GM23248 (cell line): ENCODE data around the gene PPP2R1B. TPM values are rescaled to one million over a fixed set of nuclear protein-coding genes. Genes with fewer than 3 reads are reported as not detected.

Experiments
- DNase-seq: peaks from one replicate; pipeline ENCODE4 v3.0.0-alpha.2; 2015
- H2AFZ ChIP-seq: fragments of 200-600 bp; sonication (generic); 2 replicates; pipeline ENCODE4 v1.6.1; 2016; ENCODE audit warnings: antibody characterized with exemption
- H3F3A ChIP-seq: fragments of 200-600 bp; sonication (generic); 2 replicates; pipeline ENCODE4 v1.6.1; 2016; ENCODE audit warnings: mild to moderate bottlenecking, antibody characterized with exemption, mixed run types; ENCODE audit not compliant: insufficient read depth
- H3K27ac ChIP-seq: fragments of 200-600 bp; sonication (generic); 2 replicates; pipeline ENCODE4 v1.5.1; 2016; ENCODE audit warnings: mild to moderate bottlenecking
- H3K27me3 ChIP-seq: fragments of 200-600 bp; sonication (generic); replicated peaks from 2 replicates; pipeline ENCODE4 v1.6.1; 2016; ENCODE audit warnings: mild to moderate bottlenecking; ENCODE audit not compliant: insufficient read depth
- H3K36me3 ChIP-seq: fragments of 200-600 bp; sonication (generic); 2 replicates; pipeline ENCODE4 v1.6.1; 2016; ENCODE audit warnings: low read depth, mild to moderate bottlenecking
- H3K4me1 ChIP-seq: fragments of 200-600 bp; sonication (generic); 2 replicates; pipeline ENCODE4 v1.6.1; 2016; ENCODE audit warnings: mild to moderate bottlenecking; ENCODE audit not compliant: insufficient read depth
- H3K4me2 ChIP-seq: fragments of 200-600 bp; sonication (generic); one replicate; pipeline ENCODE4 v1.6.1; 2016; ENCODE audit warnings: mild to moderate bottlenecking; ENCODE audit not compliant: unreplicated experiment
- H3K4me3 ChIP-seq: fragments of 200-600 bp; sonication (generic); 2 replicates; pipeline ENCODE4 v1.5.1; 2016; ENCODE audit warnings: mild to moderate bottlenecking
- H3K79me2 ChIP-seq: fragments of 200-600 bp; sonication (generic); 2 replicates; pipeline ENCODE4 v1.6.1; 2016; ENCODE audit warnings: mild to moderate bottlenecking; ENCODE audit not compliant: insufficient read depth
- H3K9ac ChIP-seq: fragments of 200-600 bp; sonication (generic); 2 replicates; pipeline ENCODE4 v1.6.1; 2016; ENCODE audit warnings: mild to moderate bottlenecking
- H3K9me2 ChIP-seq: fragments of 200-600 bp; sonication (generic); 2 replicates; pipeline ENCODE4 v1.6.1; 2016; ENCODE audit warnings: mixed run types, mild to moderate bottlenecking, moderate library complexity; ENCODE audit not compliant: insufficient read depth
- H3K9me3 ChIP-seq: fragments of 200-600 bp; sonication (generic); one replicate; pipeline ENCODE4 v1.6.1; 2017; ENCODE audit warnings: low read depth
- H4K20me1 ChIP-seq: fragments of 200-600 bp; sonication (generic); 2 replicates; pipeline ENCODE4 v1.6.0; 2016; ENCODE audit not compliant: insufficient read depth
- EZH2 ChIP-seq: fragments of 200-600 bp; sonication (generic); IDR thresholded peaks from 2 replicates; pipeline ENCODE4 v1.6.1; 2018; ENCODE audit warnings: antibody characterized with exemption, mild to moderate bottlenecking; ENCODE audit not compliant: insufficient read depth, poor library complexity, severe bottlenecking
- EZH2phosphoT487 ChIP-seq: fragments of 200-600 bp; sonication (generic); IDR thresholded peaks from 2 replicates; pipeline ENCODE4 v1.6.1; 2018; ENCODE audit warnings: antibody characterized with exemption, moderate library complexity, mild to moderate bottlenecking, low read depth; ENCODE audit not compliant: insufficient read depth
- WGBS, 2 experiments: methylation state at CpG; one replicate each; pipeline ENCODE4 v1.1.6; 2015 to 2017; ENCODE audit warnings: low lambda C conversion rate in 2 of 2, low coverage in 1 of 2; ENCODE audit errors: missing lambda C conversion rate in 2 of 2; 5-methylcytosine and 5-hydroxymethylcytosine counted together
- in situ Hi-C: fragments of 300-500 bp; cut with MboI; formaldehyde crosslinking; loops from 2 replicates; pipeline ENCODE4 v1.15.0; 2020
- polyA plus RNA-seq: library from polyadenylated mRNA; unstranded; fragments of >200 nt; fragmentation: Nextera tagmentation; extraction: Ambion mirVana; gene quantifications from 2 replicates; pipeline ENCODE4 v1.2.1, GENCODE V29; 2016
- total RNA-seq: library from RNA; depleted of rRNA; stranded (reverse); fragments of >200 nt; shearing (Covaris generic); gene quantifications from 2 replicates; pipeline ENCODE4 v1.2.3, GENCODE V29; 2014; rRNA removed

Gene PPP2R1B
- total RNA-seq = 24.8 and 25.1 TPM in 2 replicates
- 22.1 and 26.2 TPM in 2 replicates for polyA plus RNA-seq

DNA sequence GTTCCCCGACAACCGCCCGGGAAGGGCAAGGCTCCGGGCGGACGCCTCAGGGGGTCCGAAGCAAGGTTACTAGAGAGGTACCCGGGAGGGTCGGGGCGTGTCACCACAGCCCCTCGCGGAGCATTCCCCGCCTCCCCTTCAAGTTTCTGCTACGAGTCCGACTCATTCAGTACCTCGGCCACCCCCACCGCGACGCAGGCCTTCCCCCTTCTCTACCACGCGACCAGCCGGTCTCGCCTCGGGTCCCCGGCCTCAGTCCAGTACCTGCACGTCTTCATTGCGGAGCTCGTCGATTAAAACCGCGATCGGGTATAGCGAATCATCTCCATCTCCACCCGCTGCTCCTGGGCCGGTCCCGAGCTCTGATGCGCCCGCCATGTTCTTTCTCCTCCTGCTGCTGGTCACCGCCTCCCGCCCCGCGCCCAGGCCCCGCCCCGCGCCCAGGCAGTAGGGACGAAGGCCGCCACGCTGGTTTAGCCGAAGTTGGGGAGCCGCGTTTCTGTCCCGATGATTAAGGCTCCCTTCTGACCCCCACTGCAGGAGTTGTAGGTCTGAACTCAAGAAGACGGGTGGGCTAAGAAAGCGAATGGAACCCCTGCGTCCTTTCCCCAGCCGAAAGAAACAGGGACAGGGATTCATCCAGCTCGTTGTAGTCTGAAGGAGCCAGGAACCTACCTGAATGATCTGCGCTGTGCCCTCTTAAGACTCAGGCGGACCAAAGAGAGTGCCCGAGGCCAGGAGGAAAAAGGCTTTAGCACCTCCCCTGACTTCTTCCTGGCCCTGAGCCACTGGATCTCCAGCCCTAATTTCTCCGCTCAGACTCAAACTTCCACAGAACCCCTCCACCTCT is at the start of gene PPP2R1B:
Gene PPP2R1B (minus strand): TSS at position 406 of the 850 bp plus-strand sequence. CDS start 28 bp downstream, at position 378.
- WGBS, 2 experiments = 0% methylated on average over 55 to 60 of the region's 61 CpGs
- Histone ChIP-seq H3F3A (peaks cover 22% of the 10 kb centered on the region), H3K36me3 (peaks cover 8% of the 10 kb centered on the region; the same call in 1 of the 2 replicates), H2AFZ (peak within 1 kb of the TSS; percentile 96), H3K4me2 (peak within 1 kb of the TSS; percentile 94), H3K9ac (peak within 1 kb of the TSS; percentile 86), H3K27me3 (no peaks in the 10 kb centered on the region), H3K4me3 (peak within 1 kb of the TSS; percentile 78), H3K27ac (peak within 1 kb of the TSS; percentile 83), H3K4me1 (peaks cover 18% of the 10 kb centered on the region), H3K79me2 (peaks cover 49% of the 10 kb centered on the region), H3K9me3 (no peaks in the 10 kb centered on the region), H4K20me1 (no peaks in the 10 kb centered on the region), H3K9me2 (no peaks in the 10 kb centered on the region)
- no peak for TF ChIP-seq EZH2
- no peak for TF ChIP-seq EZH2phosphoT487
- peak; percentile 88 for DNase-seq
- in situ Hi-C loops = loop anchor here (5.0 kb wide), 1 partner anchor 179 kb away; no protein-coding TSS in a partner anchor

GRCh38 chr11:111815489-111815888 is 49.3 kb upstream of the PPP2R1B start:
- in situ Hi-C loops = no loop called here
- no peak overlapping the region for H3K4me2 ChIP-seq
- 86 to 89% methylated on average over 1 of the region's 1 CpG for WGBS, 2 experiments
- H3K9me2 ChIP-seq = no peaks in the 10 kb centered on the region
- DNase-seq = no peak
- H3K36me3 ChIP-seq = no peaks in the 10 kb centered on the region
- H3K9ac ChIP-seq = no peak overlapping the region
- no peaks in the 10 kb centered on the region for H3K27me3 ChIP-seq
- peaks cover 26% of the 10 kb centered on the region for H3K4me1 ChIP-seq
- no peak overlapping the region for H3K27ac ChIP-seq
- no peak overlapping the region for H3K4me3 ChIP-seq
- H3K79me2 ChIP-seq = no peaks in the 10 kb centered on the region
- TF ChIP-seq EZH2phosphoT487 = no peak
- TF ChIP-seq EZH2 = no peak
- H3F3A ChIP-seq = peaks cover 31% of the 10 kb centered on the region
- no peak overlapping the region for H2AFZ ChIP-seq
- H4K20me1 ChIP-seq = no peaks in the 10 kb centered on the region
- no peaks in the 10 kb centered on the region for H3K9me3 ChIP-seq

- DNase-seq = no peak
- H3K4me2 ChIP-seq = no peak overlapping the region
- in situ Hi-C loops = no loop called here
- H3K9ac ChIP-seq = no peak overlapping the region
- H4K20me1 ChIP-seq = no peaks in the 10 kb centered on the region
- H3K9me3 ChIP-seq = no peaks in the 10 kb centered on the region
- no peak overlapping the region for H2AFZ ChIP-seq
- no peaks in the 10 kb centered on the region for H3K36me3 ChIP-seq
- no peak overlapping the region for H3K4me3 ChIP-seq
- peaks cover 24% of the 10 kb centered on the region for H3F3A ChIP-seq
- H3K27ac ChIP-seq = no peak overlapping the region
- no peaks in the 10 kb centered on the region for H3K27me3 ChIP-seq
- TF ChIP-seq EZH2phosphoT487 (no peak), EZH2 (no peak)
- no peaks in the 10 kb centered on the region for H3K79me2 ChIP-seq
- no peaks in the 10 kb centered on the region for H3K9me2 ChIP-seq
- 95% methylated on average over 8 of the region's 8 CpGs for WGBS, 2 experiments
- H3K4me1 ChIP-seq = peaks cover 18% of the 10 kb centered on the region
Measured at GRCh38 chr11:111814557-111815320, 48.5 kb upstream of the PPP2R1B start.

- H3K27me3 ChIP-seq = no peaks in the 10 kb centered on the region
- WGBS, 2 experiments = 100% methylated on average over 1 of the region's 1 CpG
- peaks cover 12% of the 10 kb centered on the region for H3K4me1 ChIP-seq
- no peak for DNase-seq
- TF ChIP-seq EZH2phosphoT487 = no peak
- no peak for TF ChIP-seq EZH2
- no peak overlapping the region for H2AFZ ChIP-seq
- no peak overlapping the region for H3K9ac ChIP-seq
- H3K4me2 ChIP-seq = no peak overlapping the region
- H3K79me2 ChIP-seq = no peaks in the 10 kb centered on the region
- in situ Hi-C loops = no loop called here
- H4K20me1 ChIP-seq = no peaks in the 10 kb centered on the region
- H3F3A ChIP-seq = peaks cover 17% of the 10 kb centered on the region
- H3K9me3 ChIP-seq = no peaks in the 10 kb centered on the region
- no peaks in the 10 kb centered on the region; the same call in 1 of the 2 replicates for H3K36me3 ChIP-seq
- H3K4me3 ChIP-seq = no peak overlapping the region
- no peaks in the 10 kb centered on the region for H3K9me2 ChIP-seq
- no peak overlapping the region for H3K27ac ChIP-seq
Measured at GRCh38 chr11:111814106-111814505, 47.9 kb upstream of the PPP2R1B start.
